Transverse colon (tissue), 4 donors: ENCODE measurements around the gene KLHL29.

Experiments
- CTCF ChIP-seq, 5 experiments: fragments of 200-600 bp in 3 of 5; fragments of 450-650 bp in 2 of 5; sonication (generic) in 3 of 5; IDR thresholded peaks; 1 replicate in 2 of 5; 2 replicates in 3 of 5; pipeline ENCODE4 v1.5.1; 2016 to 2017; ENCODE audit warnings: antibody characterized with exemption in 5 of 5, inconsistent platforms in 3 of 5, mild to moderate bottlenecking in 2 of 5, moderate library complexity in 1 of 5
- EP300 ChIP-seq: sonication (generic); formaldehyde crosslinking; IDR thresholded peaks from one replicate; pipeline ENCODE4 v1.6.1; 2017; ENCODE audit warnings: antibody characterized with exemption, low read depth
- POLR2A ChIP-seq: fragments of 450-650 bp; IDR thresholded peaks from one replicate; pipeline ENCODE4 v1.6.1; 2016; ENCODE audit warnings: antibody characterized with exemption, mild to moderate bottlenecking, moderate library complexity
- POLR2AphosphoS5 ChIP-seq, 3 donors: sonication (generic); formaldehyde crosslinking; IDR thresholded peaks; one replicate each; pipeline ENCODE4 v1.6.1; 2016; ENCODE audit warnings: antibody characterized with exemption in 3 of 3

GRCh38 chr2:23745726-23746105 is 360.7 kb downstream of the KLHL29 start:
- TF ChIP-seq CTCF (IDR thresholded peaks at IDR 0.05) (no peak), POLR2AphosphoS5 (IDR thresholded peaks at IDR 0.05) (peak; percentile 48 to 70 (median 69)), EP300 (no peak), POLR2A (no peak)
